Astrocyte of the cerebellum (primary cell): ENCODE data around the gene ADCY4.

Experiments
- DNase-seq: peaks from one replicate; pipeline ENCODE4 v3.0.0-alpha.2; 2011; ENCODE audit warnings: low read depth
- H3K4me3 ChIP-seq: 2 replicates; pipeline ENCODE4 v1.5.1; 2011; ENCODE audit warnings: mild to moderate bottlenecking, low read depth, low read length, moderate library complexity
- in situ Hi-C: cut with HindIII; loops from 2 replicates; pipeline ENCODE4 v1.10.0; 2017; ENCODE audit warnings: low sequenced_read_pairs
- TF ChIP-seq, protein P1 (sequence below): IDR thresholded peaks from 2 replicates; pipeline ENCODE4 v1.5.1; 2012; ENCODE audit warnings: low read length, low read depth, moderate library complexity, mild to moderate bottlenecking; ENCODE audit errors: missing control alignments

The ADCY4 gene

DNA sequence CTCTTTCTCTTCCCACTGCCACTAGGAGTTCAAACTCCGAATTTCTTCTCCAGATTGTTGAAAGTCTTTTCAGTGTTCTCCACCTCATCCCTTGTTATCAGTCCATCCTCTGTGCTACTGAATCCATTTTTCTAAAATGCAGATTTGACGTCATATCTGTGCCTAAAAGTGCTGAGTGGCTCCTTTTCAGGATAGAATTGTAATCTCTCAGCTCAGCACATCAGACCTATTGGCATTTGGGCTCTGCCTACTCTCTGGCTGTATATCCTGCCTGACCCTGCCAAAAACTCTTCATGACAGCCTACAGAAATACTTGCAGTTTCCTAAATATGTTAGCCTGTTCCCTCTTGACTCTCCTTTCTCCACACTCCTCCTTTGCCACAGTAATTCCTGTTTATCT lies 62.4 kb downstream of the ADCY4 start:
- in situ Hi-C loops, result no loop called here
- no peak for DNase-seq
- no peak overlapping the region for H3K4me3 ChIP-seq
- TF ChIP-seq, protein P1, sequence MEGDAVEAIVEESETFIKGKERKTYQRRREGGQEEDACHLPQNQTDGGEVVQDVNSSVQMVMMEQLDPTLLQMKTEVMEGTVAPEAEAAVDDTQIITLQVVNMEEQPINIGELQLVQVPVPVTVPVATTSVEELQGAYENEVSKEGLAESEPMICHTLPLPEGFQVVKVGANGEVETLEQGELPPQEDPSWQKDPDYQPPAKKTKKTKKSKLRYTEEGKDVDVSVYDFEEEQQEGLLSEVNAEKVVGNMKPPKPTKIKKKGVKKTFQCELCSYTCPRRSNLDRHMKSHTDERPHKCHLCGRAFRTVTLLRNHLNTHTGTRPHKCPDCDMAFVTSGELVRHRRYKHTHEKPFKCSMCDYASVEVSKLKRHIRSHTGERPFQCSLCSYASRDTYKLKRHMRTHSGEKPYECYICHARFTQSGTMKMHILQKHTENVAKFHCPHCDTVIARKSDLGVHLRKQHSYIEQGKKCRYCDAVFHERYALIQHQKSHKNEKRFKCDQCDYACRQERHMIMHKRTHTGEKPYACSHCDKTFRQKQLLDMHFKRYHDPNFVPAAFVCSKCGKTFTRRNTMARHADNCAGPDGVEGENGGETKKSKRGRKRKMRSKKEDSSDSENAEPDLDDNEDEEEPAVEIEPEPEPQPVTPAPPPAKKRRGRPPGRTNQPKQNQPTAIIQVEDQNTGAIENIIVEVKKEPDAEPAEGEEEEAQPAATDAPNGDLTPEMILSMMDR, result no peak

- in situ Hi-C loops, result no loop called here
Observed at GRCh38 chr14:24271834-24272263, 63.0 kb downstream of the ADCY4 start.

GRCh38 chr14:24271134-24271833 lies 63.6 kb downstream of the ADCY4 start, which contains the start of gene RABGGTA:
TSS of gene RABGGTA (minus strand) at chr14:24271597. CDS start at chr14:24271115, 482 bp downstream.
- in situ Hi-C loops, result no loop called here
- H3K4me3 ChIP-seq, result peak within 1 kb of the TSS; percentile 91

More at GRCh38 chr14:24271834-24272263, 63.0 kb downstream of the ADCY4 start:
- DNase-seq, result no peak
- peak overlapping the region; percentile 91 for H3K4me3 ChIP-seq
- TF ChIP-seq, protein P1, result no peak

DNA sequence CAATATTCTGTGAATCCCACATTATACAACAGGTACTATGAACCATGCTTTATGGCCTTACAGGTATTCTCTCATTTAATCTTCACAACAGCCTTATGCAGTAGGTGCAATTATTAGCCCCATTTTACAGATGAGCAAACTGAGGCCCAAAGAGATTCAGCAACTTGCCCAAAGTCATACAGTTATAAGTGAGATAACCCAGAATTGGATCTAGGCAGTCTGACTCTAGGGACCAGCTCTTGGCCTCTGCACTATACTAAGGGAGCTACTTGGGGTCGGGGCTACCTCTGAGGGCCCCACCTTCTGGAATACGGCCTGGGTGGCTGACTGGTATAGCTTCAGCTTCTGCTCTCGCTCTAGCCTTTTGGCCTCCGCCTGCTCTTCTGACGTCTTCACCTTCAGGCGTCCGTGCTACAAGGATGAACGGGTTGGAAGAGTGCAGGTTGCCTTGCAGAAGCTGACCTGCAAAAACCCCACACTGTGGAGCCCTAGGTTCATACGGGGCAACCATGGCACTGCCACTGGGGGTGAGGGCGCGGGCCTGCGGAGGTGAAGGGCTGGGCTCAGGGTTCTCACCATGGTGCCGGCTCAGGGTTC lies 64.2 kb downstream of the ADCY4 start:
- in situ Hi-C loops, result no loop called here
- no peak for DNase-seq
- peak overlapping the region; percentile 91 for H3K4me3 ChIP-seq
- TF ChIP-seq, protein P1, result no peak

More at GRCh38 chr14:24271134-24271833, 63.6 kb downstream of the ADCY4 start, which contains the start of gene RABGGTA:
- TF ChIP-seq, protein P1, result peak; percentile 59
- peak; percentile 64 for DNase-seq

DNA sequence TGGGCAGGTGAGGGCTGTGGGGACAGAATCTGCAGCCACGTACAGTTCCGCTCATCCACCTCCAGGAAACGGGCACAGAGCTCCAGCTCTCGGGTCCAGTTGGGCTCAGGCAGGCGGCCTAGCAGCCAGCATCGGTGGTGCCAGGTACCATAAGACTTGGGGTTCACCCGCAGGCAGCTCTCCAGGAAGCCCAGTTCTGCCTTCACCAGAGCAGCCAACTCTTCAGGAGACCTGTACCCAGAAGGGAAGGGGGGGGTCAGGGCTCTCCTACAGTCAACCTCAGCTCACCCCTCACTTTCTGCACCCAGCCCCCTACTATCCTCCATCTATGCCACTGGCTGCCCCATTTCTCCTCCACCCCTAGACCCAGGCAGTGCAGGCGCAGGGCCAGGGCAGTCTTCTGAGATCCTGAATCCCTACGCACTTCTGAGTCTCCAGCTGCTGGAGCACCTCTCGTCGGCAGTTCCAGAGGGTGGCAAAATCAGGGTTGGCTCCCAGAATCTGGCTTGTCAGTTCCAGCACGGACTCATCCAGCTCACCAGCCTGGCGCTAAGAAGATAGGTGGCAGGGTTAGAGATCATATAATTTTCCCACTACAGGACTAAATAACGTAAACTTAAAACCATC lies 64.8 kb downstream of the ADCY4 start:
- in situ Hi-C loops, result no loop called here
- DNase-seq, result no peak
- no peak overlapping the region for H3K4me3 ChIP-seq
- TF ChIP-seq, protein P1, result no peak

- TF ChIP-seq, protein P1, result no peak
- in situ Hi-C loops, result no loop called here
- no peak overlapping the region for H3K4me3 ChIP-seq
- DNase-seq, result no peak
Observed at GRCh38 chr14:24269368-24269767, 65.5 kb downstream of the ADCY4 start.
